HCT116 (cell line): ENCODE measurements around the gene CLDN9. TPM values are rescaled to one million over a fixed set of nuclear protein-coding genes. Genes with fewer than 3 reads are reported as not detected.
A peak's percentile ranks its signal among the peaks of the same experiment; 100 is the strongest.

Experiments used
- ATAC-seq: fragments of 200-7000 bp; cut with Tn5 transposase; 2 replicates; pipeline ENCODE4 v1.9.1; 2020; ENCODE audit warnings: mild to moderate bottlenecking, moderate library complexity
- BruUV-seq: library from RNA; stranded (reverse); fragments of 400-500 nt; replicated peaks from 2 replicates; lab custom pipeline; 2021; lab: Mats Ljungman, UMichigan
- CTCF ChIA-PET: fragments of 300-600 bp; sonication (Branson Sonifier 250); formaldehyde crosslinking; loops from one replicate; lab custom pipeline; 2021; ENCODE audit warnings: antibody characterized with exemption; lab: Charles Lee
- POLR2A ChIA-PET: fragments of 300-600, 350-600 bp; sonication (Branson Sonifier 250); formaldehyde crosslinking; loops from one replicate; lab custom pipeline; 2021; ENCODE audit warnings: antibody characterized with exemption; lab: Charles Lee
- RAD21 ChIA-PET, 2 experiments: fragments of 300-600 bp; sonication (Branson Sonifier 250); formaldehyde crosslinking; loops; one replicate each; lab custom pipeline; 2023; ENCODE audit warnings: low total read pairs in 2 of 2; ENCODE audit not compliant: uncharacterized antibody in 2 of 2, unreplicated experiment in 2 of 2, low non-redundant PET in 1 of 2; lab: Charles Lee
- DNase-seq: peaks from one replicate; pipeline ENCODE4 v3.0.0-alpha.2; 2010; ENCODE audit warnings: low read depth, low spot score
- H2AFZ ChIP-seq: fragments of 200-600 bp; shearing (Covaris generic), sonication (generic); 2 replicates; pipeline ENCODE4 v1.6.1; 2017; ENCODE audit warnings: low read depth, mixed run types, mixed read lengths, antibody characterized with exemption, low read length; ENCODE audit not compliant: poor library complexity, severe bottlenecking
- H3K27ac ChIP-seq: 2 replicates; pipeline ENCODE4 v1.5.1; 2012; ENCODE audit warnings: low read depth, low read length
- H3K27me3 ChIP-seq: fragments of 200-600 bp; sonication (generic); 2 replicates; pipeline ENCODE4 v1.6.1; 2016; ENCODE audit warnings: mixed run types, low read length, mixed read lengths; ENCODE audit not compliant: insufficient read depth
- H3K36me3 ChIP-seq, 2 experiments: fragments of 200-500 bp in 1 of 2; fragments of 200-600 bp in 1 of 2; sonication (Bioruptor generic) in 1 of 2; sonication (generic) in 1 of 2; 2 replicates each; pipeline versions ENCODE4 v1.5.1 to v1.6.1; 2014 to 2016; ENCODE audit warnings: low read length in 2 of 2, inconsistent platforms in 1 of 2, mixed read lengths in 1 of 2, mixed run types in 1 of 2; ENCODE audit not compliant: insufficient read depth in 2 of 2, control insufficient read depth in 1 of 2
- H3K4me1 ChIP-seq, 2 experiments: fragments of 200-600 bp in 1 of 2; sonication (generic) in 1 of 2; 2 replicates each; pipeline versions ENCODE4 v1.5.1 to v1.6.1; 2012 to 2017; ENCODE audit warnings: low read length in 2 of 2, inconsistent platforms in 1 of 2, mild to moderate bottlenecking in 1 of 2, mixed read lengths in 1 of 2, mixed run types in 1 of 2, moderate library complexity in 1 of 2; ENCODE audit not compliant: insufficient read depth in 2 of 2, control insufficient read depth in 1 of 2
- H3K4me2 ChIP-seq: fragments of 200-600 bp; sonication (generic); 2 replicates; pipeline ENCODE4 v1.6.1; 2017; ENCODE audit warnings: mixed run types, low read length, mixed read lengths
- H3K4me3 ChIP-seq, 2 experiments: fragments of 200-600 bp in 1 of 2; sonication (generic) in 1 of 2; replicated peaks in 1 of 2; 2 replicates each; pipeline ENCODE4 v1.5.1; 2011 to 2016; ENCODE audit warnings: low read length in 2 of 2, control low read depth in 1 of 2, low read depth in 1 of 2, mild to moderate bottlenecking in 1 of 2, mixed read lengths in 1 of 2, mixed run types in 1 of 2
- H3K79me2 ChIP-seq: fragments of 200-600 bp; sonication (generic); 2 replicates; pipeline ENCODE4 v1.6.1; 2017; ENCODE audit warnings: mild to moderate bottlenecking, mixed run types, low read length, moderate library complexity, mixed read lengths; ENCODE audit not compliant: insufficient read depth
- H3K9ac ChIP-seq: fragments of 200-600 bp; sonication (generic); 2 replicates; pipeline ENCODE4 v1.6.1; 2016; ENCODE audit warnings: low read length, mixed read lengths
- H3K9me2 ChIP-seq: fragments of 200-600 bp; sonication (generic), shearing (Covaris generic); 2 replicates; pipeline ENCODE4 v1.6.1; 2017; ENCODE audit warnings: mixed run types, mild to moderate bottlenecking, moderate library complexity; ENCODE audit not compliant: insufficient read depth
- H3K9me3 ChIP-seq, 2 experiments: fragments of 200-500 bp in 1 of 2; fragments of 200-600 bp in 1 of 2; sonication (Bioruptor generic) in 1 of 2; sonication (generic) in 1 of 2; 2 replicates each; pipeline ENCODE4 v1.6.1; 2014 to 2017; ENCODE audit warnings: low read length in 2 of 2, mixed read lengths in 2 of 2, inconsistent platforms in 1 of 2, low read depth in 1 of 2, mild to moderate bottlenecking in 1 of 2, mixed run types in 1 of 2, moderate library complexity in 1 of 2; ENCODE audit not compliant: control insufficient read depth in 1 of 2, insufficient read depth in 1 of 2
- H4K20me1 ChIP-seq: fragments of 200-600 bp; sonication (generic), shearing (Covaris generic); 2 replicates; pipeline ENCODE4 v1.6.1; 2017; ENCODE audit warnings: mixed run types, mild to moderate bottlenecking, moderate library complexity; ENCODE audit not compliant: insufficient read depth
- FOSL1 ChIP-seq: IDR thresholded peaks from 2 replicates; pipeline ENCODE4 v1.6.1; 2012; ENCODE audit warnings: low read depth
- REST ChIP-seq: IDR thresholded peaks from 2 replicates; pipeline ENCODE4 v1.6.1; 2012; ENCODE audit warnings: low read depth
- TCF7L2 ChIP-seq: IDR thresholded peaks from 2 replicates; pipeline ENCODE4 v1.7.0; 2011; ENCODE audit warnings: borderline replicate concordance, inconsistent platforms; ENCODE audit not compliant: insufficient read depth, insufficient read length; ENCODE audit errors: extremely low read depth
- YY1 ChIP-seq: IDR thresholded peaks from 2 replicates; pipeline ENCODE4 v1.6.1; 2011; ENCODE audit warnings: low read length, low read depth, moderate library complexity, mild to moderate bottlenecking; ENCODE audit not compliant: insufficient replicate concordance; ENCODE audit errors: extremely low read depth
- intact Hi-C: fragments of 100-400 bp; cut with micrococcal nuclease; formaldehyde crosslinking; loops from 2 replicates; pipeline ENCODE4 v1.10.0; 2022
- total RNA-seq: library from RNA; stranded (reverse); gene quantifications from one replicate; pipeline ENCODE4 v1.2.1, GENCODE V29; 2021; ENCODE audit not compliant: unreplicated experiment
- TF ChIP-seq, protein P1 (sequence below), 3 experiments: fragments of 200-600 bp in 1 of 3; sonication (generic) in 1 of 3; IDR thresholded peaks in 2 of 3; conservative IDR thresholded peaks in 1 of 3; 2 replicates each; pipeline ENCODE4 v1.5.1; 2012 to 2017; ENCODE audit warnings: low read depth in 2 of 3, low read length in 2 of 3, antibody characterized with exemption in 1 of 3, borderline replicate concordance in 1 of 3, control low read depth in 1 of 3, mild to moderate bottlenecking in 1 of 3, mixed read lengths in 1 of 3, mixed run types in 1 of 3, moderate library complexity in 1 of 3; ENCODE audit not compliant: insufficient read depth in 1 of 3

The CLDN9 gene
- total RNA-seq, 1 experiment from 2014 or later = 0.76 TPM

GRCh38 chr16:3019594-3020246, 7.0 kb downstream of the CLDN9 start:
- H3K4me3 ChIP-seq = peak overlapping the region; percentile 94 to 95
- CTCF ChIA-PET = interaction anchor here (0.8 to 6.1 kb wide), 5 partner anchors 9 to 16 kb away, joined by 3 to 39 read pairs (median 4); no protein-coding TSS in a partner anchor
- TF ChIP-seq REST (no peak), YY1 (peak; percentile 6), TCF7L2 (no peak), FOSL1 (no peak)
- TF ChIP-seq, protein P1, sequence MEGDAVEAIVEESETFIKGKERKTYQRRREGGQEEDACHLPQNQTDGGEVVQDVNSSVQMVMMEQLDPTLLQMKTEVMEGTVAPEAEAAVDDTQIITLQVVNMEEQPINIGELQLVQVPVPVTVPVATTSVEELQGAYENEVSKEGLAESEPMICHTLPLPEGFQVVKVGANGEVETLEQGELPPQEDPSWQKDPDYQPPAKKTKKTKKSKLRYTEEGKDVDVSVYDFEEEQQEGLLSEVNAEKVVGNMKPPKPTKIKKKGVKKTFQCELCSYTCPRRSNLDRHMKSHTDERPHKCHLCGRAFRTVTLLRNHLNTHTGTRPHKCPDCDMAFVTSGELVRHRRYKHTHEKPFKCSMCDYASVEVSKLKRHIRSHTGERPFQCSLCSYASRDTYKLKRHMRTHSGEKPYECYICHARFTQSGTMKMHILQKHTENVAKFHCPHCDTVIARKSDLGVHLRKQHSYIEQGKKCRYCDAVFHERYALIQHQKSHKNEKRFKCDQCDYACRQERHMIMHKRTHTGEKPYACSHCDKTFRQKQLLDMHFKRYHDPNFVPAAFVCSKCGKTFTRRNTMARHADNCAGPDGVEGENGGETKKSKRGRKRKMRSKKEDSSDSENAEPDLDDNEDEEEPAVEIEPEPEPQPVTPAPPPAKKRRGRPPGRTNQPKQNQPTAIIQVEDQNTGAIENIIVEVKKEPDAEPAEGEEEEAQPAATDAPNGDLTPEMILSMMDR (IDR thresholded peaks at IDR 0.05 in 2 of 3, conservative IDR thresholded peaks at IDR 0.05 in 1 of 3; ENCODE audit: borderline replicate concordance in 1 of 3, insufficient read depth in 1 of 3, low read depth in 2 of 3, low read length in 2 of 3) = no peak
- DNase-seq = no peak
- peaks cover 27 to 65% of the 10 kb centered on the region in 2 experiments for H3K4me1 ChIP-seq
- H3K9me3 ChIP-seq = no peaks in the 10 kb centered on the region
- peak overlapping the region; percentile 99 for H3K9ac ChIP-seq
- H3K27ac ChIP-seq = peak overlapping the region; percentile 100
- H3K36me3 ChIP-seq = peaks cover 0 to 15% of the 10 kb centered on the region in 2 experiments; a peak in 1 of 4 replicates
- H3K27me3 ChIP-seq = no peaks in the 10 kb centered on the region
- TSS peak; percentile 52 for BruUV-seq
- intact Hi-C loops = loop anchor here (5.0 kb wide), 2 partner anchors 37 to 862 kb away; partner anchors contain the start of genes PKMYT1 and TRAF7
- ATAC-seq = no peak
- H2AFZ ChIP-seq = no peak overlapping the region
- RAD21 ChIA-PET = interaction anchor here in 1 of 2 experiments (0.7 kb wide), 1 partner anchor 667 kb away, joined by 4 read pairs; no protein-coding TSS in a partner anchor
- POLR2A ChIA-PET = interaction anchor here (0.8 to 8.2 kb wide), 14 partner anchors 8 to 1055 kb away, joined by 3 to 188 read pairs (median 4); partner anchors contain the start of genes CLDN9, KREMEN2, PAQR4 and PKMYT1
- H3K79me2 ChIP-seq = peaks cover 18% of the 10 kb centered on the region; the same call in 1 of the 2 replicates
- H3K9me2 ChIP-seq = no peaks in the 10 kb centered on the region
- no peaks in the 10 kb centered on the region for H4K20me1 ChIP-seq
- H3K4me2 ChIP-seq = peak overlapping the region; percentile 86
